Measurements from ENCODE around the gene CACNA1D. TPM values are rescaled to one million over a fixed set of nuclear protein-coding genes. Genes with fewer than 3 reads are reported as not detected.

CACNA1D gene
- total and polyA plus RNA-seq, 9 of the 15 experiments (the other 6 are each of a cell fraction or from before 2014, with no cell fraction given): 0.29 TPM; not detected in 8

GRCh38 chr3:53780171-53780570, 285.8 kb downstream of the CACNA1D start (continued):
- TF ChIP-seq ZNF780A (CRISPR knock-in tag; IDR thresholded peaks at IDR 0.05): no peak

DNA sequence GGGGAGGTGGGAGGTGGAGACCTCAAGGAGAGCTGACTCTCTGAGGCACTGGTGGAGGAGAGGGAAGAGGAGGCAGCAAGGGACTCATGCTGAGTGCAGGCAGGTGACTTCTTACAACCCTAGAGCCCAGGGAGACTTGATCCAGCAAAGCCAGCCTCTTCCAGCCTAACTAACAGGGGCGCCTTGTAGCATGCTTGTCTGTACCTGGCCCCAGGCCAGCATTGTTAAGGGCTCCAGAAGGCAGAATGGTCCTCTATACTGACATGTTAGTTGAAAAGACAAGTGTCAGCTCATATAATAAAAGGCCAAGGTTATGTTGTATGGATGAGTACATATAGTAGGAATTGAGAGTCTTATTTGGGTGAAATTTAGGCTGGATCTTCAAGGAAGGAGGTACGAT, 286.4 kb downstream of the CACNA1D start:
- POLR2A ChIA-PET: interaction anchor here (0.6 kb wide), 1 partner anchor 130 kb away, joined by 3 read pairs; no protein-coding TSS in a partner anchor
- in situ Hi-C loops (cut with MboI) (no loop called here), intact Hi-C loops (cut with micrococcal nuclease) (no loop called here)
- H4K20me1 ChIP-seq (replicated peaks; ENCODE audit: control insufficient read depth, insufficient read depth, low read length): no peaks in the 10 kb centered on the region
- H2AFZ ChIP-seq (ENCODE audit: low read depth, low read length): no peak overlapping the region
- ATAC-seq: no peak
- H3K9ac ChIP-seq (ENCODE audit: insufficient read depth in 1 of 2, low read depth in 2 of 2, low read length in 2 of 2): no peak overlapping the region
- no peaks in the 10 kb centered on the region for H3K36me3 ChIP-seq (ENCODE audit: control insufficient read depth, insufficient read depth, low read length)
- no peak overlapping the region for H3K4me3 ChIP-seq
- H3K4me2 ChIP-seq (ENCODE audit: insufficient read depth, low read length): no peak overlapping the region
- CTCF ChIA-PET (ENCODE audit: low intra/inter-chr PET ratio): no interaction called here
- WGBS (ENCODE audit: insufficient coverage, low coverage, missing lambda C conversion rate): 0% methylated on average over 1 of the region's 2 CpGs
- H3K79me2 ChIP-seq (ENCODE audit: control insufficient read depth, insufficient read depth, low read length): no peaks in the 10 kb centered on the region
- no TSS peak for BruUV-seq (replicated peaks)
- H3K9me3 ChIP-seq (replicated peaks; ENCODE audit: control insufficient read depth, insufficient read depth, low read depth, low read length): no peaks in the 10 kb centered on the region
- no peaks in the 10 kb centered on the region for H3K4me1 ChIP-seq (replicated peaks in 1 of 2; ENCODE audit: control insufficient read depth in 2 of 2, insufficient read depth in 2 of 2, low read length in 2 of 2)
- H3K27ac ChIP-seq (ENCODE audit: extremely low read depth, low read depth, low read length): no peak overlapping the region
- H3K27me3 ChIP-seq (ENCODE audit: control insufficient read depth in 2 of 2, insufficient read depth in 2 of 2, low read length in 2 of 2): peaks cover 0 to 30% of the 10 kb centered on the region in 2 experiments; a peak in 2 of 5 replicates
- DNase-seq (ENCODE audit: extremely low read depth in 1 of 4, low spot score in 3 of 4): no peak
- FAIRE-seq: no peak
- no peaks in the 10 kb centered on the region for H3K9me1 ChIP-seq (ENCODE audit: control insufficient read depth, insufficient read depth, low read length)
- no peak for TF ChIP-seq NFE2 (IDR thresholded peaks at IDR 0.05; ENCODE audit: low read depth)
- TF ChIP-seq BRF1 (IDR thresholded peaks at IDR 0.05; ENCODE audit: borderline replicate concordance, extremely low read depth, insufficient read length): no peak
- no peak for TF ChIP-seq PHTF2 (CRISPR knock-in tag; IDR thresholded peaks at IDR 0.05)
- no peak for TF ChIP-seq RNF2 (IDR thresholded peaks at IDR 0.05)
- no peak for TF ChIP-seq PTTG1 (tag; IDR thresholded peaks at IDR 0.05; ENCODE audit: low read depth)
- TF ChIP-seq MXD1 (CRISPR knock-in tag; IDR thresholded peaks at IDR 0.05; ENCODE audit: borderline replicate concordance, poor library complexity, severe bottlenecking): no peak
- TF ChIP-seq HDAC1 (IDR thresholded peaks at IDR 0.05): no peak
- TF ChIP-seq RBM25 (IDR thresholded peaks at IDR 0.05; ENCODE audit: low read depth, low read length, severe bottlenecking): no peak
- TF ChIP-seq KDM1A (IDR thresholded peaks at IDR 0.05): no peak
- TF ChIP-seq SAP30 (IDR thresholded peaks at IDR 0.05; ENCODE audit: borderline replicate concordance, insufficient read depth, low read depth, low read length, poor library complexity, severe bottlenecking): no peak
- no peak for TF ChIP-seq BRD4 (IDR thresholded peaks at IDR 0.05)
- TF ChIP-seq ATF6 (CRISPR knock-in tag; IDR thresholded peaks at IDR 0.05): no peak
- no peak for TF ChIP-seq NKRF (IDR thresholded peaks at IDR 0.05; ENCODE audit: borderline replicate concordance)
- TF ChIP-seq CHD4 (IDR thresholded peaks at IDR 0.05; ENCODE audit: insufficient read depth, insufficient replicate concordance, low read depth, low read length, poor library complexity, severe bottlenecking): no peak
- no peak for TF ChIP-seq ATF1 (CRISPR knock-in tag; IDR thresholded peaks at IDR 0.05)
- TF ChIP-seq ATF1 (tag; IDR thresholded peaks at IDR 0.05): no peak

All from K562 (cell line).